Kidney tubule cell (primary cell): ENCODE results near the gene CBX2.
"Not testable (repeated sequence)": the region's sequence is repeated elsewhere in the genome, so short reads cannot be mapped to it uniquely, and the experiment has no call there.

Experiments
- DNase-seq: peaks from one replicate; pipeline ENCODE4 v3.0.0-alpha.2; 2018; ENCODE audit warnings: low spot score

CBX2 gene

GRCh38 chr17:79769570-79770506 is 8.1 kb upstream of the CBX2 start:
- no peak for DNase-seq

- no peak for DNase-seq
Observed at GRCh38 chr17:79771276-79771675, 6.7 kb upstream of the CBX2 start.

DNA sequence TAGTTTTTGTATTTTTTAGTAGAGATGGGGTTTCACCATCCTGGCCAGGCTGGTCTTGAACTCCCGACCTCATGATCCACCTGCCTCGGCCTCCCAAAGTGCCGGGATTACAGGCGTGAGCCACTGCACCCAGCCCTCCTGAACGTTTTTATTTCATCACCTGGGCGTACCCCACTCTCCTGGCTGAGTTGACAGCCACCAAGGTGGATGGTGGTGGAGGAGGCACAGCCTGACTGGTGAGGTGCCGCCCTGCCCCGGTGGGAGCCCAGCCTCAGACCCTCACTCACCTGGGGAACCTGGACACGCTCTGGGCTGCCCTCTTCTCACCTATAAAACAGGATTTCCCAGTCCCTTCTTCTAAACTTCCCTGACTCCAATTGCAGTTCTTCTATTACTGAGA is 5.2 kb upstream of the CBX2 start:
- not testable (repeated sequence) for DNase-seq

DNA sequence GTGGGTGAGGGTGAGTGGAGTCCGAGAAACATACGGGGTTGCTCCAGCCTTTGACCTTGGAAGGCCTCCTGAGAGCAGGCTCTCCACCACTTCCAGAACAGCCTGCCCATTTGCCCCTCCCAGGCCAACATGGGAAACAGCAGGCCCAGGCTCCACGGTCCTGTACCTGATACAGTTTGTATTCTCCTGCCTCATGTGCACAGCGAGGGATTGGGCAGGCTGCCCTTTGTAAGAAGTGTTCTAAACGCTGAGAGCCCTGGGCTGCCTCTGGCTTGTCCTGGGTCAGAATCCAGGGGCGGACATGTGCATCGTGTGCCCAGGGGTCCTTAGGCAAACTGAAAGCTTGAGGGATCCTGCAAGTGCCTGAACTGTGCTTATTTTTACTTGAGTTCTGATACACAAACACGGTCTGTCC is 3.4 kb upstream of the CBX2 start:
- DNase-seq = no peak

GRCh38 chr17:79775632-79776031 is 2.3 kb upstream of the CBX2 start:
- DNase-seq = no peak

GRCh38 chr17:79776376-79777119 is 1.4 kb upstream of the CBX2 start:
- no peak for DNase-seq

GRCh38 chr17:79777120-79777893 is 641 bp upstream of the CBX2 start:
- DNase-seq = peak; percentile 49

DNA sequence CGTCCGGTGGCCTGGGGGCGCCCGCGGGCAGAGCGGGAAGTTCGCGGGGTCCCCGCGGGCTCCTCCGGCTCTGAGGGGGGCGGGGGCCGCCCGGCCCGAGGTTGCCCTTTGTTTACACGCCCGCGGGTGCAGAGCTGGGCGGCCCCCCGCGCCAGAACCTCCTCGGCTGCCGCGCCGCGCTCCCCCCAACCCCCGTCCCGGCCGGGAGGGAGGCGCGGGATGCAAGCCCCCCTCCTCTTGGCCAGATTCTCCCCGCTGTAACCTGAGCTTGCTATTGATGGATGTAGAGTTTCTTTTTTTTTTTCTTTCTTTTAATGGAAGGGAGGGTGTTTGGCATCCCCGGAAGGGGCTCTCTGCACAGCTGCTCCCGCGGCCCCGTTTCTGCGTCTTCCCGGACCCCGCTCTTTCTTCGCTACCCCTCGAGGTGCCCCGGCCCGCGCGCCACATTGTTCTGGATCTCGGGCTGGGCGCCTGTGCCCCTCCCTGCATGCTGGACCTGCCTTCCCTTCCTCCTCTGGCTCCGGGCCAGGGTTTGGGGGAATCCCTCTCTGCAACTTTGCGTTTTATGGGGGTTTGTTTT is 646 bp downstream of the CBX2 start:
- no peak for DNase-seq

GRCh38 chr17:79779084-79779529 is 1.2 kb downstream of the CBX2 start:
- DNase-seq = no peak

GRCh38 chr17:79779661-79780365 is 1.9 kb downstream of the CBX2 start:
- no peak for DNase-seq

GRCh38 chr17:79781012-79781650 is 3.2 kb downstream of the CBX2 start:
- DNase-seq = no peak

GRCh38 chr17:79781736-79782575 is 4.0 kb downstream of the CBX2 start:
- no peak for DNase-seq

- no peak for DNase-seq
Observed at GRCh38 chr17:79783891-79784290, 5.9 kb downstream of the CBX2 start.

- DNase-seq = no peak
Observed at GRCh38 chr17:79784353-79785016, 6.5 kb downstream of the CBX2 start.

DNA sequence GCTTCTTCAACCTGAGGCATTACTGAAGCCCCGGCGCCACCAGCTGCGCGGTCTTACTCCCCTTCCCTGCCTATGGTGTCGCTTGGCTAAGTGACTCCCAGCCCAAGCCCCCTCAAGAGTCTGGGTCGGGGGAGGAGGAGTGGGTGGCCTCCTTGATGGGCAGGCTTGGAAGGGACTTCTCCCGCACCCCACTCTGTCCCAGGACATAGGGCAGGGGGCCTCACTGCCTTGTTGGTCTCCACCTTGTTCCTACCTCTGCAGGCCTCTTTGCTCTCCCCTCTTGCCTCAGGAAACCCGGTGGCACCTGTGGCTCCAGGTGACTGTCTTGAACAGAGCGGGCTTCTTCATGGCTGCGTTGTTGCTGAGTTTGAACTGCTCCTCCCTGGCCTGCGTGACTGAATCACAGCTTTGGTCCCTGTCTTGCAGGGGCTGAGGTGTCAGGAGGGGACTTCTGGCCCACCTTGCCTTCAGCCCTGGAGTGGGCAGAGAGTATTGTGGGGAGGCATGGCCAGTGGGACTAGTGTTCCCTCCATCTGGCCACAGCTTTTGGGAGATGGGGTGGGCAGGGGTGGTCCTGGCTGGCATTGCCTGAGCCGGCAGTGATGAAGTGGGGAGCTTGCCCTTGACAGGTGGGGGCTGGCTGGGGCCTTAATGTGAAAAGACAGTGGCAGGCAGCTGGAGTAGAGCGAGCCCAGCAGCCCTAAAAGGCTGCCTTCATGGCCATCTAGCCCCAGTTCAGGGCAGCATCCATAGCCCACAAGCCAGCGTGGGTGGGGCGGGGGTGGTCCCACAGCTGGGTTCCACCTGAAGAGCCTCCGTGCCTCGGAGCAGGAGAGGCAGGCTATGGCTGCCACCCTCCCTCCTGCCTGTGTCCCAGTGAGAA is 7.3 kb downstream of the CBX2 start:
- DNase-seq = no peak

GRCh38 chr17:79785900-79786810 is 8.2 kb downstream of the CBX2 start:
- DNase-seq = no peak
